UCSD-AML1 (cell line): ENCODE measurements around the gene UBE2O.
A peak's percentile ranks its signal among the peaks of the same experiment; 100 is the strongest.

Experiments
- DNase-seq: peaks from one replicate; lab custom pipeline; 2025; ENCODE audit not compliant: unreplicated experiment; lab: John Stamatoyannopoulos, UW

The UBE2O gene

DNA sequence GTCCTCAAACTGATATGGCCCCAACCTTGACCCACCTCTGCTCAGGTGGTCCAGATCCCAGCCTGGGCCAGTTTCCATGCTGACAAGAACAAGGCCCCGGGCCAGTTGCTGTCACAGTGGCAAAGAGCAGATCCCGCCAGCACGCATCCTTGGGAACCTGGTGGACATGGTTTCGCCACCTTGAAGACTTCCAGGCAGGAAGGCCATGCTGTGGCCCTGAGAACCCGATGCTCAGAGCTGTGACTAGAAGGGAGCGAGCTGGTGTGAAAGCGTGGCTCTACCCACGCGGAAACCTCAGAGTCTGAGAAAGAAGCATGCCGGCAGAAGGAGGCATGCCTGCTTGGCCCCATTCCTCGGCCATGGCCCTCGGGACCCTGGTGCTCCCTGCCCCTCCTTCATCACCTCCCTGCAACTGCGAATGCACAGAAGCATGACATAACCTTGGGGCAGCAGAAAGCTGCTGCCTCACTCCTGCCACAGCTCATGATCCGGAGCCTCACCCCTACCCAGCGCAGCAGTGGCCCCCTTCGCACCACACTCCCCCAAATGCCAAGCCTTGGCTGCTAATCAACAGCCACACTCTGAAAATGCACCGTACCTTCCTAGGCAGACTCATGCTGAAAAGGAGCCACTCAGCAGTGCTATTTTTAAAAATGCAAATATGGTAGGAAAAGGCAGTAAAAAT, 33.2 kb downstream of the UBE2O start:
- DNase-seq = no peak

DNA sequence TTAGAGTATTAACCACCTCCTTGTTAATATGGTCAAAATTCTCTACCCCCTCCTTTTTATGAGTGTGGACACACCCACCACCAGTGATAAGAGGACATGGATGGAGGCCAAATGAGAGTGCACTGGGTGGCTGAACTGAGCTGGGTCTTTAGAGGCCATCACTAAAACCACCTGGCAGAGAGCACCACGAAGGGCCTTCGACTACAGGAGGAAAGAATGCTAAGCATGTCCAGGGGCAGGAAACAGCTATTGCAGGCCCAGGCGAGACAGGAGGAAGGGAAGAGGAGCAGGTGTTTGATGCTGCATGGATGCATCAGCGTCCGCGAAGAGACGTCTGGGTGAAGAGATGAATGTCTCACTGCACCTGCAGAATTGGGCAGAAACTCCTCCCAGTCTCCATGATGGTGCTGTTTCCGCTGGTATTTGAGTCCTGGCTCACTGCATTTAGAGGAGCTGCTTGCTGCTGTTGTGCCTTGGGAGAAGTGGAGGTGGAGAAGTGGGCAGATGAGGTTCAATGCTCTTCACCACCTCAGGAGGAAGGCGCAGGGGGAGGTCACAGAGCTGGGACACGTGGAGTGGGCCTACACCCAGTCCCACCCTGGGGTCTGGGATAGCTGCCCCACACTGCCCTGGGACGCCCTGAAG, 35.3 kb downstream of the UBE2O start:
- no peak for DNase-seq

DNA sequence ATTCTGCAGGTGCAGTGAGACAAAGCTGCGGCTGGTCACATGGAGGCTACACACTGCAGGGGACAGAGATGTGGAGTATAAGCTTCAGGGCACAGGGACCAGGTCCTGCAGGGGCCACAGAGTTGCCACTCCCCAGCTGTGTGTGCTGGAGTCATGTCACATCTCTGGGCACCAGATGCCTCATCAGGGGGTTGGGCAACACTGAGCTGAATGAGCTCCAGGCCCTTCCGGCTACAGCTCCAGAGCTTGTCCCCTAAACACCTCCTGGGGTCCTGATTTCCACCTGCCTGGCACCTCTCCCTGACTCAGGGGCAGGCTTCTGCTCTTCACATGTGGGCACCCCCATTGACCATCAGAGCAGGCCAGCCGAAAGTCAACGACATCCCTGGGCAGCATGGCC, 36.1 kb downstream of the UBE2O start:
- DNase-seq = no peak

DNA sequence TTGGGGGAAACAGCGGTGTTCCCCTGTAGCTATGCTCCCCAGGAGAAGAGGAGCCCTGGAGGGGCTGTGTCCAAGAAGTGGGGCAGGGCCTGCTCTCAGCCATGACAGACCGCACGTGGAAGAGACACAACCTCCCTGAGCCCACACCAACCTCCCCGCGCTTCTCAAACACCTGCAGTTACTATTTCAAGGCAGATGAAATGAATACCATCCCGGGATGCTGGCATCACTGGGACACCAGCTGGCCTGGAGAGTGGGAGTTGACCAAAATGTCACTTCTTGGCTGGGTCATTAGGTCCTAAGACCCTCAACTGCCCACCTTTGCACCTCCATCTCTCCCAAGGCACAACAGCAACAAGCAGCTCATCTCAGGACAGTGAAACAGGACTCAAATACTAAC, 36.5 kb downstream of the UBE2O start:
- DNase-seq = no peak

DNA sequence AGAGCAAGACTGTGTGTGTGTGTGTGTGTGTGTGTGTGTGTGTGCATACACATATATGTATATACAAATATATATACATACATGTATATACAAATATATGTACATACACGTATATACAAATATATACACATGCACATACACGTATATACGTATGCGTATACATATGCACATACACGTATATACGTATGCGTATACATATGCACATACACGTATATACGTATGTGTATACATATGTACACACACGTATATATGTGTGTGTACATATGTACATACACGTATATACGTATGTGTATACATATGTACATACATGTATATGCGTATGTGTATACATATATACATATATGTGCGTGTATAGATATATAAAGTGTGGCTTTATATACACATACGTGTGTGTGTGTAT, 37.2 kb downstream of the UBE2O start:
- DNase-seq = no peak

DNA sequence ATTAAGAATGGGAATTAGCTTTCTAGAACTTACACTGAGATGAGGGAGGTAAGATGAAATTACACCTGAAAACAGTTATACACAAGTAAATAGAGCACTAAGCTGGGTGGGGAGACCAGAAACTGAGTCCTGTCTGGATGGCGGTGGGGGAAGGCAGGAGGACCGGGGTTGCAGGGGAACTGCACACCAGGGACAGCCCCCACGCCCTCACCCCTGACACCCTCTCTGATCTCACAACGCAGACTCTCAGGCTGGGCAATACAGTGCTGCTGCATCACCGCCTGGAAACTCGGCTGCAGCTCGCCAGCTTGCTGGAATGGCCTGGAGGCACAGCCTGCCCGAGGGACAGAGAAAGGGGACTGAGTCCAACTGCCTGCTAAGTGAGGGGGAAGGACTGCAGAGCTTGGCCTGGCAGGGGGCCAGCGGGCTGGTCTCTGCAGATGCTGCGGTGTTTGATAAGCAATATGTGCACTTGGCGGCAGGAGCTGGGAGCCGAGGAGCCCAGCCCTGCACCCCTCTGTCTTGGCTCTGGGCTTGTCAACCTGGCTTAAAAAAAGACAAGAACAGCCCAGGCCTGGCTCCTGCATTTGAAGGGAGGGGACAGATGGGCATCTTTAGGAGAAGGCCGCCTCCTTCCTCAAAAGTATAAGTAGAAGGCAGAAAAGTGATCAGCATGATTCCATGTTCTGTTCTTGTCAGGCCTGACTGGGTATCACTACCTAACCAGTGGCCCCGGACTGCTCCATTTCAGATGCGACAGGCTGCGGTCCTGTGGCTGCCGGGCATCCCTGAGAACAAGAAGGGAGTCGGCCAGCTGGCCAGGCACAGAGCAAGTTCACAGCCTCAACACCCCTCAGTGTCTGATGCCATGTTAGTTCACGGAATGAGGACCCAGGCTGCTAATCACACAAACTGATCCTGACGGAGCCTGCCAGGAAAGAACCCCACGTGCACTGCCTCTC, 38.3 kb downstream of the UBE2O start:
- no peak for DNase-seq

DNA sequence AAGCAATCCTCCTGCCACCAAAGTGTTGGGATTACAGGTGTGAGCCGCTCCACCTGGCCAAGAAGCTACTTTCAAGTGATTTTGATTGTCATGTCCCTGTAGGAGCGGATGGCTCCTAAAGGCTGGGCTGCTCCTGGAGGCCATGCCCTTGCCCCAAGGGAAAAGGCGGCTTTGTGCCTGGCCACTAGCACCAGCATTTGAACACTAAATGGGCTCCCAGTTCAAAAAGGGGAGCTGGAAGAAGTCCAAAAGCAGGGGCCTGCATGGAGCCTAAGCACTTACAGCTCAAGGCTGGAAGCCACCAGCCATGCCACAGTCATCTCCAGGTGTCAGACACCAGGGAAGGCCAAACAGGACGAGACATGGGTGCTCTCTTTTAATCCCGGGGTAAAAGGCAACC, 41.7 kb downstream of the UBE2O start:
- DNase-seq = no peak

DNA sequence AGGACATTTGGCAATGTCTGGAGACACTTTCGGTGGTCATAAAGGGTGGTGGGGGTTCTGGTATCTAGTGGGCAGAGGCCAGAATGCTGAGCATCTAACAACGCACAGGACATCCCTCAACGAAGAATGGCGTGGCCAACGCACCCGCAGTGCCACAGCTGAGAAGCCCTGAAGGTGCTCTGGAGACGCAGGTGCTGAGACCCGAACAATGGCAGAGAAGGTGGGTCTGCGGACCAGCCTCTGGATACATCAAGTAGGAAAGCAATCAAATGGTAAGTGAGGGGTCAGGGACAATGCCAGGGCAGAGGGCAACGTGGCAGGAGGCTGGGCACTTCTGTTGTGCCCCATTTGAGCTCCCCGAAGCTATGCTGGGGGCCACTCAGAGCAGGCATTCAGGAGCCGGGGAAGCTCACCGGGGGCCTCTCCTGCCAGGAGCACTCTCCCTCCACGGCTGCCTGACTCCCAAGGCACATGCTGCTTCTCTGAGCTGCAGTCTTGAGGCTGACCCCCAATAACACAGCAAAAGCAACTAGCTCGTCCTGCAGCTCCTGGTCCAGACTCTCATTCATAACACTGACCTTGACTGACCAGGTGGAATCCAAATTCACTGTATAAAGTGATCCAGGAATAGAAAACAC, 42.5 kb downstream of the UBE2O start:
- no peak for DNase-seq

DNA sequence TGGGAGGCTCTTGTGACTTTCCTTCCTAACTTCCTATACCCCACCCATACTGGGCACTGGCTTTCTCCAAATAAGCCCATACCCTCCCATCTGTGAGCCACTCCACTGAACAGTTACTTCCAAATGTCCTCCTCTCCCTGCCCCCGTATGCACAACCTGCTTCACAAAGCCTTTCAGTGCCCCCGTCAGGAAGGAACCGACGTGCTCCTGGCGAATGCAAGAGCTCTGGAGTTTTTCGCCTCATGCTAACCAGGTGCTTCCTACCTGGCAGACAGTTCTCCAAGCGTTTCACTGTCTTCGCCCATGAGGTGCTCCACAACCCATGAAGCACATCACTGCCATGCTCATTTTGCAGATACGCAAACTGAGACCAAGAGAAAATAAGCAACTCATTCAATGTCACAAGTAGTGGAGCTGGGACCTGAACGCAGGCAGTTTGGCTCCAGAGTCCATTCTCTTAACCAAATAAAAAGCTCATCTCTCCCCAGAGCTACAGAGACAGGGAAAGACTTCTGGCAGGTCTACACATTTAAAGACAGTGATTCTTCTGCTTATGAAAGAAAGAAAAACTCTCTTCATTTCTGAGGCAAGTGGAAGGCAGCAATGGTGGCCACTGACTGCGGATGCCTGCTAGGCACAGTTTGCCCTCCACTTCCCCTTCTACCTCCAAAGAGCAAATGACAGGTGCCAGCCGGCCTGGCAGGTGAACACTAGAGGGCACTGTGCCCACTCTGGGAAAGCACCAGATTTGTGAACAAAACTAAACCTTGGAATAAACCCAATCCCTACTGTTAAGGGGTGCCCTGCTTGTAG, 44.7 kb downstream of the UBE2O start:
- DNase-seq = peak; percentile 71

DNA sequence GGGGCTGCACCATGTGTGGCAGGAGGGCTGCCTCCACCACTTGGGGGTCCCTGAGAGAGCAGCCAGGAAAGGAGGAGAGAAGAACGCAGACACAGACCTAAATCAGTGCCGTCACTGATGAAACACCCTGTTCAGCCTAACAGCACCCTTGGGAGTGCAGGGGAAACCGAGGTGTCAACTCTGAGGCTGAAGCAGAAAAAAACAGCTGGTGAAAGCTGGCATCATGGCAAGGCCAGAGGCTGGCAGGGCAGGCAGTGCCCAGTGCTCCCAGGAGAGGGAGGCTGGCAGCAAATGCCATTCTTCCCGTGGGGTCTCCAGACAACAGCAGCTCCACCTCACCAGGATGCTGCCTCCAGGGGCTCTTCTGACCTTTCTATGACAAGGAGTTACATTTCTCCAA, 45.4 kb downstream of the UBE2O start:
- DNase-seq = no peak

DNA sequence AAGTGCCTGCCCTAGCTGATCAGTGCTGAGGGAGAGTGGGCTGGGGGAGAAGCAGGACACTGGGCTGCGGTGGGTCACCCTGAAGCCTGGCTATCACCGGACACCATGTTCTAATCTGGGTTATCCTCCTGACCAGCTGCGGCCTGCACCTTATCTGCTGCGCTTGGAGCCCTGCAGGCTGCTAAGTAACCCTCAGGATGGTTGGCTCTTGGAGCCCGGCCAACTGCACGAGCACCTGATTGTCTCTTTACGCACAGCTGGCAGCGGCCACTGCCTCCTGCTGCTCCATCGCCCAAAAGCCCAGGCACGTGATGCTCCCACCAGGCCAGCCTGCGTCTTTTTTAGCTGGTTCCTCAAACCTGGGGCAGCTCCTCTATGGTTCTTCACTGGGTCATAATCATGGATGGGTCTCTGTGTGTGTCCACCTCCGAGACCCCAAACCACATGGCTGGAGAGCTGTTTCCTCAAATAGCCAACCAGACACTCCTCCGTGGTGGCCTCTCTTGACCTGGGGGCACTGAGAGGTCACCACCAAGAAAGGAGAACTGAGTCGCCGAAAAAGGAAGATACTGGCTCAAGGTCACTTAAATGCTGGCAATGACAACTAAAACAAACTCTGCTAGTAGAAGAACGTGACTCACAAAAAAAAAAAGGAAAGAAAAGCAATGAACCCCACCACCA, 46.8 kb downstream of the UBE2O start:
- DNase-seq = no peak

DNA sequence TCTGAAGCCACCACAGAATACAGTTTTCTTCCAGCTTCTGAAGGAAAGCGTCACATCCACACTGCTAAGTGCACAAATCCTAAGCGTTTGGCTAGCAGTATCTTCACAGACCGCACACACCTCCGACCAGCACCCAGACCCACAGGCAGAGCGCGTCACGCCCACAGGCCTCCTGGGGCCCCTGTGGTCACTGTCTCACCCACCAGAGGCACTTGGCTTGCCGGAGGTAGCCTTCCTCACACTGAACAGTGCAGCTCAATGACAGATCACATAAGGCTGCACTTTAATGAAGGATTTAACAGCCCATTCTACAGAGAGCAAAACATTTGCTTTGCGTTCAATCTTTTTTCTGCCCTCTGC, 47.4 kb downstream of the UBE2O start:
- DNase-seq = no peak

DNA sequence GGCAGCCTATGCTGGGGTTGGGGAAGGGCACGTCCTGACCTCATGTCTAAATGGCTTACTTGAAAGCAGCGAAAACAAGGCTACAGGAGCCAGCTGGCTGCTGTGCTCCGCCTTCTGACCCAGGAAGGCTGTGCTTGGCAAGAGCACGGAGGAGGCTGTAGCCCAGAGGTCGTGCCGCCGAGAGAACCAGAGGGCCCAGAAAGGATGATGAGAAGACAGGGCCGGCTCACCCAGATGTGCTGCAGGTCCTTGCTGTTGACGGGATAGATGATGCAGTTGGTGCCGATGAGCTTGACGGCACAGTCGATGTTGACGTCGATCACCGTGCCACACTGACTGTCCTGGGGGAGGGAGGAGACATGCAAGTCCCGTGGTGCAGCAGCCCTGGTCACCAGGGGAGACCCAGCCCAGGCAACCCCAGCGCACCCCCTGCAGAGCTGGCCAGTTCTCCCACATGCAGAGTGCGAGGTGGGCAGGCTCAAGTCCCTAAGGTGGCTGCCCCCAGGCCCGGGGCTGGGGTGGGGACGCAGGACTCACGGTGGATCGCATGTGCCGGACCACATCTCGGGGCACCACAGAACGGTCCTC, 47.9 kb downstream of the UBE2O start:
- DNase-seq = no peak

DNA sequence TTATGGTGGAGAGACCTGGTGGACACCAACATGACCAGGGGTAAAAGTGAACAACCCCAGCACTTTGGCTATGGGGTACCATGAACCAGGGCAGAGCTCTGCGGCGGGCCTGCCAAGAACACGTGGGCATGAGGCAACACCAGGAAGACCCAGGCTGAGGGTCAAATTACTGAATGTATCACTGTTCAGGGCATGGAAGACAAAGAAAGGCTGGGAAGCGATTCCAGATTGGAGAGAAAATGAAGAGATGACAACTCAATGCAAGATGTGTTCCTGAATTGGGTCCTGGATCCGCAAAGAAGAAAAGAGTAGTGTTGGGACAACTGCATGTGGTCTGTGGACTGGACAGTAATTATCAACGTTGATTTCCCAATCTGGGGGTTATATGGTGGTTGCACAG, 48.7 kb downstream of the UBE2O start:
- no peak for DNase-seq

DNA sequence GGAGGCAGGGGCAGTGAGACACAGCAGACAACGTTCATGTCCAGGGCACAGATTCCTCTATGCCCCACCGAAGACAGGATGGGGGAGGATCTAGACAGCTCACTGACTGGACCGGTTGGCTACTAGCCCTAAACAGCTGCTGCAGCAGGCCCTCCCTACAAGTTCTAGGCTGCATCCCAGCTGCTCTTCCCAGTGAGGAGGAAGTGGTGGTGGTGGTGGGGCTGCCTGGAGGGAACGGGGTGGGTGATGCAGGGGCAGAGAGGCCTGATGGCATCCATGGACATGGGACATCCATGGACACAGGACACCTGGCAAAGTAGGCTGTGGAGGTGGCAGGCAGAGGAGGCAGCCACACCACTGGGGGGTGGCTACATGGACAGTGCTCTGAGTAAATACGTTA, 50.2 kb downstream of the UBE2O start:
- no peak for DNase-seq

DNA sequence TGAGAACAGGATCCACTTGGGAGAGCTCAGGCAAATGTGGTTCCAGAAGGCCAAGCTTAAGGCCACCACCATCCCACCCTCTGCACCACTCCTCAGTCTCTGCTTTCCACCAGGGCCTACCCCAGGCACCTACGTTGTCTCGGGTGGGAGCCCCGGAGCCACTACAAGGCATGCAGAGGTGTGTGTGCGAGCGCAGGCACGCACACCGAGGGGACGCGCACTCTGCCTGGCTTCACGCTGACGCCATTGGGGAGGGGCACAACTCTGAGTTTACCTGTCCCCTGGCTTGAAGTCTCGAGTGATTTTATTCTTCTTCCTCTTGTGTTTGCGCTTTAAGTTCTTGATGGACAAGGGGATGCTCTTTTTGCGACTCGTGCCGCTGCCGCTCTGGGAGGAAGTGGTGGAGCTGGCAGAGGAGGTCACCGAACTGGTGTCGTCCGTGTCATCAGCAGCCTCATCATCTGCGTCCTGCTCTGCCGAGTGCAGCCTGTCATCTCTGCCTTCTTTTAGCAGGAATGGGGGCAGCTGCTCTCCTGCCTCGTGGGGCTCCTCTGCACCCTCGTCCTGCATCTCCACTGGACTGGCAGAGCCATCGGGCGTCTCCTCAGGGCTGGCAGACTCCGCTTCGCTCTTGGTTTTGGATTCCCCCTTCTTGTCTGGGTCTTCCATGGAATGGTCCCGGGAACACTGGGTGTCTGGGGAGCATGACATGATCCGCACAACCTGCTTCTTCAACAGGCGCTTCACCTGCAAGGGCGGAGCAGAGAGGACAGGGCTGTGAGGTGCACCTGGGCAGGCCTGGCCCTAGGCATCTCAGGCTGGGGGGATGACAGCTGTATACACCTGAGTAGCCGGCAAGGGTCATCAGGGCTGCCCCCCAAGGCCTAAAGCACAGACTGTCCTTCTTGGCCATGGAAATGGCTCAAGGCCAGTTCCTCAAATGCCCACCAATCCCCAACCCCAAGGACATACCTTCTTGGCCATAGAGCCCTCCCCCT, 53.5 kb downstream of the UBE2O start:
- no peak for DNase-seq

DNA sequence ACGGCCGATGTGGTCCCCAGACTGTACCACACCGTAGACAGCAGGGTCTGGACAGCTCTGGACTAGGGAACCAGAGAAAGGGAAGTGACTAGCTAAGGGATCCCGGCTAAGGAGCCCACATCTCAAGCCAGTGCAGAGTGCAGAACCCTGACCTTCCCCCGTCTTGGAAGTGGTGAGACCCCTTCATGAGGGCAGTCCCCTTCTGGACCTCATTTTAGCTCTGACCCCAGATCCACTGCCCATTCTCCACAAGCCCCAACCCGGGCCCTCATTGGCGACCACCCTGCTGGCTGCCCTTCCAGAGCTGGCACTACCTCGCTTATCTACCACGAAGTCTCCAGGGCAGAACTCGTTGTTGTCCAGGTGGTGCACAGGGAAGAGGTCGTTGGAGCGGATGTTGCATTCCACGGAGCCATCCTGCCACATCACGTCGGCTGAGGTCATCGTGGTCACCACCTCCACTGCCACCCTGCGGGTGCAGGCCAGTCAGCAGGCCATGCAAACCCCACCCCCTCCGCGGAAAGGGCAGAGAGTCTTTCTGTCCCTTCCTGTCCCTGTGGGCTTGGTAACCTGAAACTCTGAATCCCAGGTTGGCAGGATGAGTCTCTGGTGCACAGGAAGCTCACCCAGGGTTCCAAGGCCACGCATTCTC, 54.3 kb downstream of the UBE2O start:
- no peak for DNase-seq
